ENCODE measurements around the gene PCDH17. TPM values are rescaled to one million over a fixed set of nuclear protein-coding genes. Genes with fewer than 3 reads are reported as not detected.

The PCDH17 gene, protein sequence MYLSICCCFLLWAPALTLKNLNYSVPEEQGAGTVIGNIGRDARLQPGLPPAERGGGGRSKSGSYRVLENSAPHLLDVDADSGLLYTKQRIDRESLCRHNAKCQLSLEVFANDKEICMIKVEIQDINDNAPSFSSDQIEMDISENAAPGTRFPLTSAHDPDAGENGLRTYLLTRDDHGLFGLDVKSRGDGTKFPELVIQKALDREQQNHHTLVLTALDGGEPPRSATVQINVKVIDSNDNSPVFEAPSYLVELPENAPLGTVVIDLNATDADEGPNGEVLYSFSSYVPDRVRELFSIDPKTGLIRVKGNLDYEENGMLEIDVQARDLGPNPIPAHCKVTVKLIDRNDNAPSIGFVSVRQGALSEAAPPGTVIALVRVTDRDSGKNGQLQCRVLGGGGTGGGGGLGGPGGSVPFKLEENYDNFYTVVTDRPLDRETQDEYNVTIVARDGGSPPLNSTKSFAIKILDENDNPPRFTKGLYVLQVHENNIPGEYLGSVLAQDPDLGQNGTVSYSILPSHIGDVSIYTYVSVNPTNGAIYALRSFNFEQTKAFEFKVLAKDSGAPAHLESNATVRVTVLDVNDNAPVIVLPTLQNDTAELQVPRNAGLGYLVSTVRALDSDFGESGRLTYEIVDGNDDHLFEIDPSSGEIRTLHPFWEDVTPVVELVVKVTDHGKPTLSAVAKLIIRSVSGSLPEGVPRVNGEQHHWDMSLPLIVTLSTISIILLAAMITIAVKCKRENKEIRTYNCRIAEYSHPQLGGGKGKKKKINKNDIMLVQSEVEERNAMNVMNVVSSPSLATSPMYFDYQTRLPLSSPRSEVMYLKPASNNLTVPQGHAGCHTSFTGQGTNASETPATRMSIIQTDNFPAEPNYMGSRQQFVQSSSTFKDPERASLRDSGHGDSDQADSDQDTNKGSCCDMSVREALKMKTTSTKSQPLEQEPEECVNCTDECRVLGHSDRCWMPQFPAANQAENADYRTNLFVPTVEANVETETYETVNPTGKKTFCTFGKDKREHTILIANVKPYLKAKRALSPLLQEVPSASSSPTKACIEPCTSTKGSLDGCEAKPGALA (N-terminal part only)
- polyA plus RNA-seq (ENCODE audit: insufficient read length in 3 of 3): 10 to 100 TPM; 17.0 to 18.0 (median 17.3) TPM
- long read RNA-seq, donor 1, full-length matches to known transcripts: 2 of 2 reads
- long read RNA-seq, donor 1, partial matches to known transcripts: 0 of 2 reads
- long read RNA-seq, donor 1, other reads (novel, unspliced or antisense): 0 of 2 reads
- long read RNA-seq, donor 2, full-length matches to known transcripts: 5 of 5 reads
- long read RNA-seq, donor 2, partial matches to known transcripts: 0 of 5 reads
- long read RNA-seq, donor 2, other reads (novel, unspliced or antisense): 0 of 5 reads
- long read RNA-seq, donor 3, full-length matches to known transcripts: 3 of 3 reads
- long read RNA-seq, donor 3, partial matches to known transcripts: 0 of 3 reads
- long read RNA-seq, donor 3, other reads (novel, unspliced or antisense): 0 of 3 reads
- long read RNA-seq, donor 4, full-length matches to known transcripts: 1 of 1 reads
- long read RNA-seq, donor 4, partial matches to known transcripts: 0 of 1 reads
- long read RNA-seq, donor 4, other reads (novel, unspliced or antisense): 0 of 1 reads
- long read RNA-seq, donor 5: 0 reads
- long read RNA-seq, donor 6, full-length matches to known transcripts: 2 of 9 reads
- long read RNA-seq, donor 6, partial matches to known transcripts: 7 of 9 reads
- long read RNA-seq, donor 6, other reads (novel, unspliced or antisense): 0 of 9 reads
- long read RNA-seq, donor 7, full-length matches to known transcripts: 3 of 3 reads
- long read RNA-seq, donor 7, partial matches to known transcripts: 0 of 3 reads
- long read RNA-seq, donor 7, other reads (novel, unspliced or antisense): 0 of 3 reads
- long read RNA-seq, donor 8, full-length matches to known transcripts: 1 of 1 reads
- long read RNA-seq, donor 8, partial matches to known transcripts: 0 of 1 reads
- long read RNA-seq, donor 8, other reads (novel, unspliced or antisense): 0 of 1 reads
- long read RNA-seq, donor 9, full-length matches to known transcripts: 1 of 1 reads
- long read RNA-seq, donor 9, partial matches to known transcripts: 0 of 1 reads
- long read RNA-seq, donor 9, other reads (novel, unspliced or antisense): 0 of 1 reads
- long read RNA-seq, donor 10, full-length matches to known transcripts: 2 of 2 reads
- long read RNA-seq, donor 10, partial matches to known transcripts: 0 of 2 reads
- long read RNA-seq, donor 10, other reads (novel, unspliced or antisense): 0 of 2 reads
- long read RNA-seq, donor 11, full-length matches to known transcripts: 4 of 4 reads
- long read RNA-seq, donor 11, partial matches to known transcripts: 0 of 4 reads
- long read RNA-seq, donor 11, other reads (novel, unspliced or antisense): 0 of 4 reads
- long read RNA-seq, donor 12, full-length matches to known transcripts: 6 of 6 reads
- long read RNA-seq, donor 12, partial matches to known transcripts: 0 of 6 reads
- long read RNA-seq, donor 12, other reads (novel, unspliced or antisense): 0 of 6 reads
- long read RNA-seq, donor 13: 0 reads
- long read RNA-seq, donor 14: 0 reads
- long read RNA-seq, donor 15: 0 reads
- long read RNA-seq, donor 16, full-length matches to known transcripts: 2 of 2 reads
- long read RNA-seq, donor 16, partial matches to known transcripts: 0 of 2 reads
- long read RNA-seq, donor 16, other reads (novel, unspliced or antisense): 0 of 2 reads

DNA sequence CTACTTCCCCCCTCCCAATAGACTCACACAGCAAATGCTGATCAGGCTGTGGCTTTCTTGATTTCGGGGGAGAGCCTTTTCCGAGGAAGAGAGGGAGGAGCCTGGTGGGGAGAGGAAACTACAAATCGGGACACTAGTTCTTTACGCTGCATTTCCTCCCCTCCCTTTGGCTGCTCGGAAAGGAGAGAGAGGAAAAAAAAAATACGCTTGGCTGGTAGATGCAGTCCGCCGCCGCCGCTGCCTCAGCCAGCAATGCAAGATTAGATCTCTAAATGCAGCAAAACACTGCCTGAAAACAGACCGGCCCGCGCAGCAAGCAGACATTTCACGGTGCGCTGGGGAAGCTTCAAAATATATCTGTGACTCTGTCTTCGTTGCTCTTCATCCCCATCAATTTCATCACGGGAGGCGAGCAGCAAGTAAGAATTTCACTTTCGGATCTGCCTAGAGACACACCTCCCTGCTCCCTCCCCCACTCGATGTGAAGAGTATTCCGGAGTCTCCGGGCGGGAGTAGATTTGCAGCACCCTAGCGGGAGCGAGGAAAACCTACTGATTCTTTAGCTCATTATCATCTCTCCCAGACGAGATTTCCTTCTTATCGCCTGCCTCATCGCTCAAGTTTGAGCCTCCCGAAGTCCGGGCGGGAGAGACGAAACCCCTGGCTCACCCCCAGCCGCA lies at the start of gene PCDH17:
PCDH17 (plus strand) TSS at position 149 of the 680 bp plus-strand sequence. CDS start 803 bp downstream, outside the sequence.
- peak; percentile 69 for DNase-seq

DNA sequence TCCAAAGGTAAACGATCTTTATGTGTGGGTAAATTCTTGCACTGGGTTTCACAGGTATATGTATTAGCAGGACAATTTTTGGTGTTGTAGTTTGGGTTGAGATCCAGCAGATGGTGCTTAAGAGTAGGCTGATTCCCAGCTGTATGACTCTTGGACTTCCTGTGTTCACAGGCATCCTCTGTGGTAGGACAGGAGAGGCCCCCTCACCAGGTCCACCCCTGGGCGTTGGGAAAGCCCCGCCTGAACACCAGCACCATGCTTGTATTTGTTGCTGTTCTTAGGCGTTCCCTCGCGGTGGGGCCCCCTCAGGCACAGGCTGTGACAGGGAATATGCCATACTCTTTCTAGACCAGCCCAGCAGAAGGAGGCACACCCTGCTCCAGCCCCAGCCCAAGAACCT lies 49.5 kb upstream of the PCDH17 start:
- no peak for DNase-seq

DNA sequence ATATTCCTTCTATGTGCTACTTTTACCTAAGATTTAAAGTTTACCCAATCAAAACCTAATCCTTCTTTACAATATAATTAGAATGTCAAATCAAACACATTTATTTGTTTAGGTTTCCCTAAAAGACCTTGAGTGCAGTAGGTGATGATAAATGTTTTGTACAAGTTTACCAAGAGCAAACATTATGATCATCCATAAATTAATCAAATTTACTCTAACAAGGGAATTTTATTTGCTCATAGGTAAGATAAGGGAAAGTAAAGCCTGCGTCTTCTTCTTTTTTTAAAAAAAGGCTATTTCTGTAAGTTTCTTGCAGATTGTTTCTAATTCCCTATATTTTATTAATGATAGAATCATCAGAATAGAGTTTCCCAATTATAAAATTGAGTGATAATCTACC lies 48.0 kb upstream of the PCDH17 start:
- no peak for DNase-seq

DNA sequence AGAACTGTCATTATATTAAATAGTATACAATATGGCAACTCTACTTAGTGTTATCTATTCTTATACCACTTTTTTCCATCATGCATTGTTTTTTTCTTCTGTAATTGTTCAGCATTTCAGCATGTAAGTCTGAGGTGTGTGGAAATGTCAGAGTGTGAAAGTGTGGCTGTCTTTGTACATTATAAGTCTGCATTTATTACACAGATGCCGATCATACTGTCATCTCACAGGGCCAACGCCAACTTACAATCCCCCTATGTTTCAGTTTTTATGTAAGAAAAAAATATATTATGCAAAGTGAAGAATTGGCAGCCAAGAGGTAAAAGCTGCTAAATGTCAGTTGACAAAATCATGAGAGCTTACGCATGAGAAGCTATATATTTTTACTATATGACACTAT lies 42.9 kb upstream of the PCDH17 start:
- DNase-seq: no peak

DNA sequence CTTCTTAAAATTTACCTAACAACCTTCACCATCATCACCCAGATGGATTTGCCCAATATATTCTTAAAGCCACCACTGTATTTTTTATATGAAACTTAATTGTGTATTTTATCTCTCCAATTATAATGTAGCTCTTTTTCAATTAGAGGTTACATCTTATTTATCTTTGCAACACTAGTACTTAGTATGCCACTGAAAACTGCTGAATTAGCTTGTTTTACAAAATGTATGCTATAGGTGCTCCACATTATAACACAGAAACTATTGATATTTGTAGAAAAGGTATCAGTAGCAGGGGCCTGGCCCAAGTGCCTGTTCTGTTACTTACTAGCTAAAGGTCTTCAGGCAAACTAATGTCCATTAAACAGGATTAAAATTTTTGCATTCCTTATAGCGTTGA lies 35.8 kb upstream of the PCDH17 start:
- DNase-seq: no peak

DNA sequence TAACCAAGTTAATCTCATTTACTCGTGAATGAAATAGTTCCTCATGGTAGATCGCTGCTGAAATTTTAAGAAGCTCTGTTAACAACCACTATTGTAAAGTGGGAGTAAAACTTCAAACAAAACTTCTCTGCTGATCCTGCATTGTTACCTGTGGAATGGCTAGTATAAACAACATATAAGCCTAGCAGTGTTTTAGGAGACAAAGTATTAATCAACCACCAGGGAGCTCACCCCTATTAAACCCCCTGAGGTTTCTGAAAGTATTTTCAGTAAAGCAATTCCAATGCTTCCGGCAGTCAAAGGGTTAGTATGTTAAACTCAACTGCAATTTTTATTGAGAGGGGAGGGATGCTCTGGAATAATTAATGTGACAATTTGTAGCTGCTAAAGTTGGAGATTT lies 30.0 kb upstream of the PCDH17 start:
- DNase-seq: no peak

DNA sequence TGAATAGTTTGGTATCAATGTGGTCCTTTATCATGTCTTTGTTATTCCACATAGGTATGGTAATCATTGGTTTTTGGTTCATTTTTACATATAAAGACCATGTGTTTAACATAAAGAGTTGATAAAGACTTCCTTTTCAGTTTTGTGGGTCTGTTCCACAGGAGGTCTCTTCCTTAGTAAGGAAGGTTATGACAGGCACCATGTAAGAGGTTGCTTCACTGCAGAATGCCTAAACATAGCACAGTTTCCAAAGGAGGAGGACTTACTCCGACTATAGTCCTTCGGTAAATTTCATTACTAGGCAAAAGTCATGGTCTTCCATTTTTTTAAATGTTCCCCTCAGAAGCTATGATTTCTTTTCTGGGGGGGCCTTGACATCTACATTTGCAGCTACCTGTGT lies 27.1 kb upstream of the PCDH17 start:
- DNase-seq: no peak

DNA sequence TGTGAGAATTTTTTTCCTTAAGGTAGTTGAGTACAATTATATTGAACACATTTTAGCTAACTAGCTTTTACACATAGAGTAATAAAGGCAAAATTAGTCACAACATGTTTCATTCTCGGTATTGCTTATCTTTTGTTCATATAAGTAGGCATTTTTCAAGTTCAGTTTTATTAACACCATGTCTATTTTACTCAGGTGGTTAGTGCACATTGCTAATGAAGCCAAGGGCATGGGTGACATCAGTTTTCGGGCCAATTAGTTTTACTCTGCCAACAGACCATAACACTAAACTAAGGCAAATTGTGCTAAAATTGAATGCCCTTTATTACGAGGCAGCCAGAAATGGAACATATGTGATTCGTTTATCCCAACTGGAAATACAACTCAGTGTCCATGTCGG lies 19.6 kb upstream of the PCDH17 start:
- DNase-seq: no peak

DNA sequence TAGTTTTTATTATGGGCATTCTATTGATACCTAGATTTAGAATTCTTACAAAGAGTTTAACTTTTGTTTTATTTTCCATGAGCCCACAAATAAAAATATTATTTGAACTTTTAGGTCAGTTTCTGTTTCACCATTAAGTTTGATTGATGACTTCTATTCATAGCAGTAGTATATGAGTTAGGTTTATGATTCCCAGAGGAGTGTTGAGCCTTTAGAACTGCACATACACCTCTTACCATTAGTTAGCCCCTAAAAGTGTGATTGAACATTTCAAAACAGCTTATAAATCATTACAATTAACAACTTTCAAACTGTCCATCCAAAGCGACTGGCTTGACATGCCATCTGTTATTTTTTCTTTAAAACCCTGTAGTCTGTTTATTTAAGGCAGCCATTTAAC lies 19.0 kb upstream of the PCDH17 start:
- no peak for DNase-seq

DNA sequence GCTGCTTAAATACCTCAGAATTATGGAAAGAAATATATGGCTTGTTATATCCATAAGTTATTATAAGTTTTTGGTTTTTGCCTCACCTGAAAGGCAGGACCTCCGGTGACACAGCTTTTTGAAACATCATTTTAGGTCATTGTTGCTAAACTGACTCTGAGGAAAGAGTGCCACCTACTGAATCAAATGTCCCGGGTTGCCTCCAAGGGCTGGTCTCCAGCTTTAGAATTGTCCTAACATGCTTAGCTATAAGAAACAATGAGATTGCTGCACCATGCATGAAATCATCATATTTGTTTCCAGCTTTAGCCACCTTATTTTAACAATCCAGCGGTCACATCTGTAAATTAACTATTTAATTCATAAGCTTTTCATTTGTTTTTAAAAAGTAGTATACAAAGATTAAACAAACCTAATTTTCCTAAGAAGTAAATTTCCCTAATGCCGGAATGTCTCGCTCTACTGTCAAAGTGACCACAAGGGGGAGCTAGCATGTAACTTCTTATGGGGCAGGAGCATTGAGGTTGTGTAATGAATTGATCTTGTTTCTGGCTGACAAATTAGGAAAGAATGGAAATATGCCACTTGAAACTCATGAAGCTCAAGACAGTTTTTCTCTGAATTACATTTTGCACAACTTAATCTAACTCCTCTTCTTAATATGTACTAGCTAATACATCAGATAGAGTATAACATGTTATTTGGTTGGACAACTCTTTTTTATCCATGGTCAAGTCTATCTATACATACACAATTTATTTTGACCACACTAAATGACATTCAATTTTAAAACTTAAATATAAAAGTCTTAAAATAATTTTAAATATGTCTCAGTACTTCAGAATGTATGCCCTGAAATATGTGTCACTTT lies 6.7 kb upstream of the PCDH17 start:
- peak; percentile 73 for DNase-seq

DNA sequence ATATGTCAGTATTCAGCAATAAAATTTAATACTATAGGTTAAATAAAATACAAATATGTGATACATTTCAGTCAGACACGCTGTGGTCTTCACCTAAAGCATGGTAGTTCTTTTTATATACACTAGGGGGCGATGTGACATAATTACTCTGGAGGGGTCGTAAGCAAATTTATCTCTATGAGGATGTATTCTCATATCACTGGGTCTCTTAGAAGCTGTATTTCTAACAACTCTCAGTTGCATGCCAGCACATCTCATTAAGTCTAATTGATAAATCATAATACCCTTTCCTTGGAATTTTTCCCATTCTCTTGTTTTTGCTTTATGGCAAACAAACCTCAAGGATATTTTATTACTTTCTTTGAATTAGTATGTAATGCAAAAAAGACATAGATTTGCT lies 3.9 kb upstream of the PCDH17 start:
- DNase-seq: no peak

DNA sequence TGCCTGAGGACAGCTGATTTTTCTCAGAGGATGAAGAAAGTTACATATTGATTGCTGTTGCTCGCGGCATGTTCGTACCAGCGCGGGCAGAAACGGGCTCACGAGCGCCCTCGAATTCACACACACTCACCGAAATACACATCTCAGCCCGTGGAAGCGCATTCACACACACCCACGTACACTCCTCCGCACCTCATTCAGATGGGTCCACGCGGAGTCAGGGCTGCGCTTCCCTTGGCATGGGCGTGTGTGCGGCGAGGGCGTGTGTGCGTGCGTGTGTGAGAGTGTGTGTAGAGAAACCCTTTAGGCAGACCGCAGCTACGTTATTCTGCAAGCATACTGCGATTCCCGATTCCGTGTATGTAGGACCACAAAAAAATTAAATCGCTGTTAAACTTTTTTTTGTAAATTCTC lies 2.1 kb upstream of the PCDH17 start:
- no peak for DNase-seq

DNA sequence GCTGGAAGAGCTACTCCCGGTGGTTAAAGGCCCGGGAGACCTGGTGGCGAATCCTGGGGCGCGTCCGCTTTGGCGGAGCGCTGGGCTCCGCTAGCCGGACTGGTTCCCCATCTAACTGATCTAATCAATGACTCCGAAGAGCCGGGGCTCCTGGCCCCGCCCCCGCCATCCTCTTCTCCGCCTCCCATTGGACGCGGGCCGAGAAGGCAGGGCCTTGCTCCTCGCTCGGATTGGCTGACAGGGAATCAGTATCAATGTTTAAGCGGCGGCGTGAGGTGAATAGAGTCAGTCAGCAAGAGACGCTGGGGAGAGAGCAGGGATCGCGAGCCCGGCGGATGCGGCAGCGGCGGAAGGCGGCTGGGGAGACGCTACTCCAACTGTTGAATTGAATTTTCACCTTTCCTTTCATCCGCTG lies 1.7 kb upstream of the PCDH17 start:
- DNase-seq: peak; percentile 92

DNA sequence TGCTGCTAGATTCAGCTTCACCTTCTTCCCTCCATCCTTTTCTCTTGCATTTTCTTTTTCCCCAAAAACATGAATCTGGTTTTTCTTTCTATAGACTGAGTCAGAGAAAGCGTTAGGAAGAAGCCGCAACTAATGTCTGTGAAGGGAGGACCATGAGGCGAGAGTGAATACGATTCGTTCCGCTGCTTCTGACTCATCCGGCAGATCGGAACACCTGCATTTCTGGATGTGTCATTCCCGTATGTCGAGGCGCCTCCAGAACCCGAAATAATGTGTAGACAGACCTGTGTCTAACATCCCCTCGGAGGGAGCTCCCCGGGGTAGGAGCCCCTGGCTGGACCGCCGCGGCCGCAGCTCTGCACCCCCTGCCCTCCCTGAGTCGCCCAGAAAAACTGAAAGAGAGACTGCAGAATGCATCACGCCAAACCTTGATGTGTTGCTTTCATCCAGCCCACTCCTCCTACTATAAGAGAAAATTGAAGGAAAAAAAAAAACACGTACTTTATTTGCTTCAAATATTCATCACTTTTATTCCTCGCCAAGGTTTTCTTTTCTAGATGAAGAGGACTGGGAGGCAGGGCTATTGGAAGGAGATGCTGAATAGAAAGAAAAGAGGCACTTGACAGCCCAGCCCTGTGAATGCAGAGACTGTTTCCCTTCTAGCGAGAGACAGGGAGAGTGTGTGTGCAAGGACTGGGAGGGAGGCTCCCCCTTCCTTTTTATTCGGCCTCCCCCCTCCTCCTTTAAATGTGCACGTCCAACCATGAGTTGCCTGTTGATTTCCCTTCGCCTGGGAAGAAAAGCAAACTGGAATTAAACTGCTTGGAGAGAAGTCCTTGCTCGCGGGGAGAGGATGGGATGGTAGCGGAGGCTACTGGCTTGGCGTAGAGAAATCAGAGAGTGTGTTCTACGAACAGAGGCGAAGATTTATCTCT lies 616 bp upstream of the PCDH17 start:
- DNase-seq: peak; percentile 52

DNA sequence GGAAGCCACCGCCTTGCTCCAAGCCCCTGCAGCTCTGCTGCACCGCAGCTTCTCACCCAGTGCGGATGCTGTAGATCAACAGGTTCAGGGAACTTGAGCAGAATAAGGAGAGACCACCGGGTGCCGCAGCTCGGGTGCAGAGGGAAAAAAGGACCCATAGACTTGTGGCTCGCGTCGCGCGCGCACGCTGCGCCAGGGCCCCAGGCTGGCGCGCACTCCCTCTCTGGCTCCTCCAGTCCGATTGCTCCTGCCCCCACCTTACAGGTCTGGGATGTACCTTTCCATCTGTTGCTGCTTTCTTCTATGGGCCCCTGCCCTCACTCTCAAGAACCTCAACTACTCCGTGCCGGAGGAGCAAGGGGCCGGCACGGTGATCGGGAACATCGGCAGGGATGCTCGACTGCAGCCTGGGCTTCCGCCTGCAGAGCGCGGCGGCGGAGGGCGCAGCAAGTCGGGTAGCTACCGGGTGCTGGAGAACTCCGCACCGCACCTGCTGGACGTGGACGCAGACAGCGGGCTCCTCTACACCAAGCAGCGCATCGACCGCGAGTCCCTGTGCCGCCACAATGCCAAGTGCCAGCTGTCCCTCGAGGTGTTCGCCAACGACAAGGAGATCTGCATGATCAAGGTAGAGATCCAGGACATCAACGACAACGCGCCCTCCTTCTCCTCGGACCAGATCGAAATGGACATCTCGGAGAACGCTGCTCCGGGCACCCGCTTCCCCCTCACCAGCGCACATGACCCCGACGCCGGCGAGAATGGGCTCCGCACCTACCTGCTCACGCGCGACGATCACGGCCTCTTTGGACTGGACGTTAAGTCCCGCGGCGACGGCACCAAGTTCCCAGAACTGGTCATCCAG lies 964 bp downstream of the PCDH17 start:
- DNase-seq: no peak
